HG03060 (cell line): ENCODE data around the gene HBS1L.
"Not testable (repeated sequence)": the region's sequence is repeated elsewhere in the genome, so short reads cannot be mapped to it uniquely, and the experiment has no call there.

Experiments
- ATAC-seq: cut with Tn5 transposase; IDR thresholded peaks from one replicate; pipeline ENCODE4 v1.9.1; 2021; ENCODE audit warnings: low read depth, moderate number of reproducible peaks; ENCODE audit not compliant: unreplicated experiment

Gene HBS1L

GRCh38 chr6:135081966-135082365 is 27.3 kb upstream of the HBS1L start:
- ATAC-seq: no peak

GRCh38 chr6:135075018-135075417 is 20.4 kb upstream of the HBS1L start:
- ATAC-seq: no peak

DNA sequence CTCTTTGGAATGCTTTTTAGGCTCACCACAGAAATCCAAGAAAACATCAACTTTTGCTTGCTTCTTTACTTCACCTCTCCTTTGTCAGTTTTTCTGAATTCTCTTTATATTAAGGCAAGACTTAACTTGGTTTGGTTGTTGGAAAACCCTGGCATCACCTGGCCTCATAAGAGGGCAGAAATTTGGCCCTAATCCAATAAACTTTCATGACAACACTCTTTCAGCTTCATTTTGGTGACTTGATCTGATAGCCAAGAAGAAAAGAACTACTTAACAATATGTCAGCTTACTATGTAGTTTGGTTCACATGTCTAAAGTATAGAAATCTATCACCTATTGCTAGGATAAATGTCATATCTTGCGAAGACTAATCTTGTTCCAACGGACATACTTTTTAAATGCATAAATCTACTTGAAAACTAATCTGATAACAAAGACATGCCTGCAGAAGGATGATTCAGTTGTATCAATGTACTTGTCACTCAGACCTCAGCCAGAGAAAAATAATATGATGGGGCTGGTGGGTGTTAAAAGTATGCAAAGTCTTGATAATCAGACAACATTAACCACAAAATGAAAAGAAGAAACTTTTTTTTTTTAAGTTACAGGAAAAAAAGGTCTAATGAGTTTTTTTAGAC is 19.3 kb upstream of the HBS1L start:
- ATAC-seq: no peak

DNA sequence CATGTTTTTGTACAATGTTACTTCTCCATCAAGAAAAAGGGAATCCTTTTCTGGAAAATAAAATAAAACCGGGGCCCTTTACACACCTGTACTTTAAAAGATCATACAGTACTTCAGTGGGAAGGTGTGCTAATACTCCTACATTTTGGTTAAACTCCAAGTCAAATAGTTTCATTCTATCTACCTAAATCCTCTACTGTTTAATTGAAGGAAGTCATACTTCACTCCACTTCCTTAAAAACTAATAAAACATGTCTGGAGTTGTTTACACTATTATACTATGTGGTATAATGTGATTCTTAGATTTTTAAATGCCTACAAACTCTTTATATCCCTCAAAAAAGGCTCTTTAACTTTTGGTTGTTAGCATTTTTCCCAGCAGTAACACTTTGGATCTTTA is 18.6 kb upstream of the HBS1L start:
- no peak for ATAC-seq

DNA sequence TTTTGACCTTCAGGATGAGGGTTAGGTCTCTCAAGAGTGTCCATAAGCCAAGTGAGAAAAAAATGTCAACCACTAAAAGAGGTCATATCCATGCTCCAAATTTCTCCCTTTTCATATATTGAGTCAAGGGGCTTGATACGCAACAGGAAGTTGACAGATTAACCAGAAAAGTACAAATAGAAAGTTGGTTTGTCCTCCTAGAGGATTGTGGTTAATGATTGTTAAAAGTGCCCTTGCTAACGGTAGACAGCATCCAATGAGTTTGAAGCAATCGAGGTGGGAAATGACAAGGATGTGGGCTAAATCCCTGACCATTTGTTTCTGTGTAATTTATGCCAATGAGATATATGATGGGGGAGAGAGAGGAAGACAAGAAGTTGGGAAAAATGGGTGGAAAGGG is 18.1 kb upstream of the HBS1L start:
- no peak for ATAC-seq

DNA sequence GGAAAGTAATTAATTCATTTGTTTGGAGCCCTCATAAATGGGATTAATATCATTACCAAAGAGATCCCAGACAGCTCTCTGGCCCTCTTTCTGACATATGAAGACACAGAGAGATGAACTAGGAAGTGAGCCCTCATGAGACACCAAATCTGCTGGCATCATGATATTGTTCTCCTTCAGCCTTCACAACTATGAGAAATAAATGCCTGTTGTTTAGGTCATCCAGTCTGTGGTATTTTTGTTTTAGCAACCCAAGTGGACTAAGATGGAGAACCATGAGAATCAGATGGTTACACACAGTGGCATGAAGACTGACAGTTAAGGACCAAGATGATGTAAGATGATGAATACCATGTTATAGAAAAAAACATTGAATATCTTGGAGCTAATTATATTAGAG is 16.9 kb upstream of the HBS1L start:
- ATAC-seq: no peak

- no peak for ATAC-seq
Observed at GRCh38 chr6:135067911-135068310, 13.3 kb upstream of the HBS1L start.

GRCh38 chr6:135066806-135067205 is 12.2 kb upstream of the HBS1L start:
- no peak for ATAC-seq

GRCh38 chr6:135066397-135066796 is 11.8 kb upstream of the HBS1L start:
- ATAC-seq: no peak

- no peak for ATAC-seq
Observed at GRCh38 chr6:135064586-135064985, 10.0 kb upstream of the HBS1L start.

GRCh38 chr6:135063926-135064325 is 9.3 kb upstream of the HBS1L start:
- no peak for ATAC-seq

DNA sequence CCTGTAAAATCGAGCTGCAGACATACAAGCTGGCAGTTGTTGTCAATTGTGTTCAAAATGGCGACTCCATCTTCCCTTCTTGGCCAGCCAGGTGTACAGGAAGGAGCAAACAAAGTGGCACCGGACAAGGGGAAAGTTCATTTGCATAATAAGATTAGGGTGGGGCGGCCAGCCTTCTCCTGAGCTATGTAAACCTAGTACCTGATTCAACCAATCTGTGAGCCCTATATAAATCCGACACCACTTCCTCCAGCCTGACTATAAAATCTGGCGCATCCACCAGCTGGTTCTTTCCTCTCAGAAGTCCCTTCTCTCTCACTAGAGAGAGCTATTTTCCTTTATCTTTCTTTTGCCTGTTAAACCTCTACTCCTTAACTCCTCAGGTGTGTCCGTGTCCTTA is 8.1 kb upstream of the HBS1L start:
- no peak for ATAC-seq

DNA sequence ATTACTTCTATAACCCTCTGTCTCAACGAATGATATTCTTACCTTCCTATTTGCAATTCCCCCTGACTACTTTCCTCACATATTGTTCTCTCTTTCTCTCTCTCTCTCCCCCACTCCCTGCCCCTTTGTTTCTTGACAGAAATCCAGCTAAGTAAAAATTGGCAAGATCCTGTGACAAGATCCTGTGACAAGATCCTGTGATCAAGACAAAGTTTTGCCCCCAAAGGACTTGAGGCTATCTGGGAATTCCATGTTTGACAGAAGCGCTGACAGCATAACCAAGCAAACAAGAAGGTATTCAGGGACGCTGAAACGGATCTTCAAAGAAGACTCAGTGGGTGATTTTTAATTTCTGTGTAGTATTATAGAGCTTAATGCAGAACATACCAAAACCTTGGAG is 5.5 kb upstream of the HBS1L start:
- no peak for ATAC-seq

DNA sequence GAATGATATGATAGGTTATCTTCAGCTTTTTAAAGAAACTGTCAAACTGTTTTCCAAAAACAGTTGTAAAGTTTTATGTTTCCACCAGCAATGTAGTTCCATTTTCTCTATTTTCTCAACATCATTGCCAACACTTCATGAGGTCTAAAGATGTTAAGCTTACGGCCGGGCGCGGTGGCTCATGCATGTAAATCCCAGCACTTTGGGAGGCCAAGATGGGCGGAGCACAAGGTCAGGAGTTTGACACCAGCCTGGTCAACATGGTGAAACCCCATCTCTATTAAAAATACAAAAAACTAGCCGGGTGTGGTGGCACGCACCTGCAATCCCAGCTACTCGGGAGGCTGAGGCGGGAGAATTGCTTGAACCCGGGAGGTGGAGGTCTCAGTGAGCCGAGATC is 3.7 kb upstream of the HBS1L start:
- not testable (repeated sequence) for ATAC-seq

- no peak for ATAC-seq
Observed at GRCh38 chr6:135056632-135057031, 2.0 kb upstream of the HBS1L start.

DNA sequence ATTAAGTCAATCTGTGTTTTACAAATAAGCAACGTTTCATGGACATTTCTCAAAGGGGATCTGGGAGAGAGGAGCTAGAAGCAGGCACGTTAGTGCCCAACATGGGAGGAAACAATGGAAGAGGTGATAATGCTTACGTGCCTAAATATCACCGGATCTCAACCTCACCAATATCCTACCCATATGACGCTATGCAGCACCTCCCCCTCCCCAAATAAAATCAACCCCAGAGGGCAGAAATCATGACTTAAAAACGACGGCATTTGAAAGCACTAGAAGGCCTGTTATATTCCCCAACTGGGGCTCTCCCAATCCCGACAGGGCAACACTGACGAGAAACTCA is 425 bp downstream of the HBS1L start:
- ATAC-seq: no peak

- ATAC-seq: no peak
Observed at GRCh38 chr6:135053406-135053805, 1.2 kb downstream of the HBS1L start.

DNA sequence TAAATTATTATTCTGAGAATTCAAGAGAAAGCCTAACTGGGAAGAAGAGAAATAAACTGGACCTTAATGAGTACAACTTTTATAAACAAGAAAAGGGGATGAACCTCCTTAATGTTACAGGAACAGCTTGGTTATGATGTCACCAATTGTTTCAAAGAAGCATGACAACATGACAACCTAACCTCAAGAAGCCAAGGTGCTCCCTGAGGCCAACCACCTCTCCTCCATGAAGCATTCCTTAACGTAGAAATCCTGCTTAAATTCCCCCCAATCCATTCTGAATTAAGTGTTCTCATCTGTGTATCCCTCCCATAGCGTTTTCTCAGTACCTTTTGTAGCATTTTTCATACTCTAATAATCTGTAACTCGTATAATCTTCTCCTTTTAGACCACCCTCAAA is 1.7 kb downstream of the HBS1L start:
- ATAC-seq: no peak

DNA sequence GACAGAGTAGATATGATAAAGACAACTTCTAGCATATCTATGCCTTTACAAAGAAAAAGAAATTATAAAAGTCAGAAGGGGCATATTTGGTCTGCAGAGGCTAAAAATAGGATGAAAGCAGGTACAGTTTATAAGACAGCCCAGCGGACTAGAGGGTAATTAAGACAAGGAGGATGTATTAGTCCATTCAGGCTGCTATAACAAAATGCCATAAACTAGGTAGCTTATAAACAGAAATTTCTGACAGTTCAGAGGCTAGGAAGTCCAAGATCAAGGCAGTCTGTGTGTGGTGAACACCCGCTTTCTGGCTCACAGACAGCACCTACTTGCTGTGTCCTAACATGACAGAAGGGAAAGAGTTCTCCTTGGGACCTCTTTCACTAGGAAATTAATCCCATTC is 5.7 kb downstream of the HBS1L start:
- no peak for ATAC-seq

- no peak for ATAC-seq
Observed at GRCh38 chr6:135047336-135047735, 7.3 kb downstream of the HBS1L start.

- no peak for ATAC-seq
Observed at GRCh38 chr6:135046912-135047311, 7.7 kb downstream of the HBS1L start.

DNA sequence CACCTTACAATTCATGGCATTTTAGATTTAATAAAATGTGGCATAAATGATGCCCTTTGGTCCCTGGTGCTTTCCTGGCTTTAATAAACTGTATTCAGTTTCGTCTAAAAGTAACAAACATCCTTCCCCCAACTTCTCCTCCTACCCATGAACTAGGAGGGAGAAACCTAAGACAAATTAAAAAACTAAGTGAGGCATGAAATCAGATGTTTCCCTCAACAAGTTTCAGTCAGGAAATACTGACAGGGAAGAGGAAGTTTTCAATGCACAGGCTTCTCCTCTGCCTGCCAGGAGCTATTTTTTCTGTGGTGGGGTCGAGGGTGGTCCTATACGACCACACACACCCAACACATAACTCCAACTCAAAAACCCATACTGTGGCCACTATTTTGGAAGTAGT is 10.0 kb downstream of the HBS1L start:
- ATAC-seq: no peak

DNA sequence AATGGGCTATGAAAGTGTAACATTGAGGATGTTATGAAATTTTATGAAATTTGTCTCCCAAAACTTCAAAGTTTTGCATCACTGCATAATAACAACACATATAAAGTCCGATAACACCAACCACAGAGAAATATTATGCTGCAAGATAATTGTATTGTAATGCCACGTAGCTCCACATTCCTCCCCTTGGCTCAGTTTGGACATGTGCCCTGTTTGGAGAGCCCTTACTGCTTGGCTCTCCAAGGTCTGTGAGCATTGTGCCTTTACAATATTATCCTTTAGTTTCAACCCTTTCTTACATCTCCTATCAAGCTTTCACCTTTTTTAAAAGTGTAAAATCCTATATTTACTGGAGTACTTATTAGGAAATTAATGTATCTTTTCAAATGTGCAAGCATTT is 10.8 kb downstream of the HBS1L start:
- ATAC-seq: no peak
